Measurements from ENCODE around the gene SOBP.
A peak's percentile ranks its signal among the peaks of the same experiment; 100 is the strongest.

Gene SOBP

DNA sequence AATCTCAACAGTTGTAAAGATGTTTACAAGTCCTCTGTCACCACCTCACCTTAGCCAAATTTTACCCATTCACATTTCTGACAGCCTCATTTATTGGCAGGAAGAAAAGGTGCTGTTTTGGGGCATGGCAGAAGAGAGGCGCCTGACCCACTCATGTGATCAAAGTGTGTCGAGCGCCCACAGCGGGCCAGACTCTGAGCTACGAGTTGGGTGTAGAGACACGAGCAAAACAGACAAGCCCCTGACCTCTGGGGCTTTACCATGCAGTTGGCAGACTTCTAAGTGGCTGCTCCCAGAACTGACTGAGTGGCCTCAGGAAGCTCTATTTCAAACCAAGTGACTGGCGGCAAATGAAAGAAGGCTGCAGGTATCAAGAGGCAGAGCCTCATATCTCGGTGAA lies 167.0 kb downstream of the SOBP start:
- H3K9me3 ChIP-seq (ENCODE audit: insufficient read depth, low read length, severe bottlenecking), result no peaks in the 10 kb centered on the region
- H2AFZ ChIP-seq (ENCODE audit: low read depth, low read length), result no peak overlapping the region
- no peaks in the 10 kb centered on the region for H3K27me3 ChIP-seq (ENCODE audit: insufficient read depth, low read length, poor library complexity)
- H3K36me3 ChIP-seq (ENCODE audit: insufficient read depth, low read length), result no peaks in the 10 kb centered on the region
- no peak for TF ChIP-seq EZH2 (IDR thresholded peaks at IDR 0.05; ENCODE audit: borderline replicate concordance, low read depth, low read length, severe bottlenecking)
- no peak overlapping the region for H3K27ac ChIP-seq (ENCODE audit: low read length)
- no peaks in the 10 kb centered on the region for H3K4me1 ChIP-seq (ENCODE audit: insufficient read depth, low read length)
- H3K4me3 ChIP-seq (ENCODE audit: low read depth in 1 of 2, low read length in 2 of 2), result no peak overlapping the region
- H4K20me1 ChIP-seq (ENCODE audit: insufficient read depth, low read length), result no peaks in the 10 kb centered on the region
- no peak overlapping the region for H3K9ac ChIP-seq (ENCODE audit: low read depth, low read length)
- DNase-seq (no peak), ATAC-seq (ENCODE audit: insufficient read depth, low read depth) (no peak)
- no peak overlapping the region for H3K4me2 ChIP-seq (ENCODE audit: insufficient read depth, low read length)
- no peaks in the 10 kb centered on the region for H3K79me2 ChIP-seq (ENCODE audit: insufficient read depth, low read length)

GRCh38 chr6:107657373-107657754 lies 167.4 kb downstream of the SOBP start:
- no peaks in the 10 kb centered on the region for H4K20me1 ChIP-seq (ENCODE audit: insufficient read depth, low read length)
- ATAC-seq (ENCODE audit: insufficient read depth, low read depth) (no peak), DNase-seq (no peak)
- no peaks in the 10 kb centered on the region for H3K27me3 ChIP-seq (ENCODE audit: insufficient read depth, low read length, poor library complexity)
- H2AFZ ChIP-seq (ENCODE audit: low read depth, low read length), result no peak overlapping the region
- H3K36me3 ChIP-seq (ENCODE audit: insufficient read depth, low read length), result no peaks in the 10 kb centered on the region
- no peaks in the 10 kb centered on the region for H3K79me2 ChIP-seq (ENCODE audit: insufficient read depth, low read length)
- no peaks in the 10 kb centered on the region for H3K9me3 ChIP-seq (ENCODE audit: insufficient read depth, low read length, severe bottlenecking)
- no peak overlapping the region for H3K9ac ChIP-seq (ENCODE audit: low read depth, low read length)
- no peak overlapping the region for H3K4me2 ChIP-seq (ENCODE audit: insufficient read depth, low read length)
- H3K4me1 ChIP-seq (ENCODE audit: insufficient read depth, low read length), result no peaks in the 10 kb centered on the region
- H3K4me3 ChIP-seq (ENCODE audit: low read depth in 1 of 2, low read length in 2 of 2), result no peak overlapping the region
- no peak overlapping the region for H3K27ac ChIP-seq (ENCODE audit: low read length)
- TF ChIP-seq EZH2 (IDR thresholded peaks at IDR 0.05; ENCODE audit: borderline replicate concordance, low read depth, low read length, severe bottlenecking), result no peak
- no peak for TF ChIP-seq CTCF (IDR thresholded peaks at IDR 0.05; ENCODE audit: borderline replicate concordance, extremely low read depth, low read length, poor library complexity, severe bottlenecking)

DNA sequence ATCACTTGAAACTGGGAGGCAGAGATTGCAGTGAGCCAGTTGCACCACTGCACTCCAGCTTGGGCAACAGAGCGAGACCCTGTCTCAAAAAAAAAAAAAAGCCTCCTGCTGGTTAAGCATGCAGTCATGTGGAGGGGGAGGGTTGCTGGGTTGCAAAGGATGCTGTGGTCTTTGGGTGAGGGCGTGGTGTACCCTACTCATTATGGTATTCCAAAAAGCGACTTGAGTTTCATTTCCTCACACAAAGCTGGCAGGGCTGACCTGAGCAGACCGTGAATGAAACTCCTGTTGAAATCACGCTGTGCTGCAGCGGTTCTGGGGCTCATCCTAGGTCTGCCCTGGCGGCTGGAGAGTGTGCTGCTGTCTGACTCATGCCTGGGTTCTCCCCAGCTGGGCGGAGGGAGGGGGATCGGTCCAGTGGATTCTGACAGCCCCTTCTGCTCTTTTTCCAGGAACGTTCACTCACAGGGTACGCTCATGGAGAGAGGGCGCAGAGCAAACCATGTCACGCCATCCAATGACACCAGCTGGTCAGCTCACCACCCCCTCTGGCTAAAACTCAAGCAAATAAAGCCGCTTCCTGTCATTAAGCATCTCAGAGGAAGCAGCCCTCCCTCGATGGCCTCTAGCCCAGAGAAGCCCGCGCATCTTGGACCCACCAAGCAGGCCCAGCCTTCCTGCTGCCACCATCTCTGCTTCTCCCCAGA lies 168.0 kb downstream of the SOBP start:
- H3K4me3 ChIP-seq (ENCODE audit: low read depth in 1 of 2, low read length in 2 of 2), result no peak overlapping the region
- no peaks in the 10 kb centered on the region for H3K9me3 ChIP-seq (ENCODE audit: insufficient read depth, low read length, severe bottlenecking)
- H4K20me1 ChIP-seq (ENCODE audit: insufficient read depth, low read length), result no peaks in the 10 kb centered on the region
- H3K27me3 ChIP-seq (ENCODE audit: insufficient read depth, low read length, poor library complexity), result no peaks in the 10 kb centered on the region
- no peak overlapping the region for H2AFZ ChIP-seq (ENCODE audit: low read depth, low read length)
- ATAC-seq (ENCODE audit: insufficient read depth, low read depth) (peak; percentile 75), DNase-seq (peak; percentile 48)
- no peaks in the 10 kb centered on the region for H3K4me1 ChIP-seq (ENCODE audit: insufficient read depth, low read length)
- H3K27ac ChIP-seq (ENCODE audit: low read length), result no peak overlapping the region
- no peak for TF ChIP-seq CTCF (IDR thresholded peaks at IDR 0.05; ENCODE audit: borderline replicate concordance, extremely low read depth, low read length, poor library complexity, severe bottlenecking)
- TF ChIP-seq EZH2 (IDR thresholded peaks at IDR 0.05; ENCODE audit: borderline replicate concordance, low read depth, low read length, severe bottlenecking), result no peak
- no peak overlapping the region for H3K4me2 ChIP-seq (ENCODE audit: insufficient read depth, low read length)
- no peaks in the 10 kb centered on the region for H3K79me2 ChIP-seq (ENCODE audit: insufficient read depth, low read length)
- no peak overlapping the region for H3K9ac ChIP-seq (ENCODE audit: low read depth, low read length)
- no peaks in the 10 kb centered on the region for H3K36me3 ChIP-seq (ENCODE audit: insufficient read depth, low read length)

GRCh38 chr6:107658920-107659865 lies 169.3 kb downstream of the SOBP start:
- H3K9ac ChIP-seq (ENCODE audit: low read depth, low read length), result no peak overlapping the region
- no peak overlapping the region for H3K4me3 ChIP-seq (ENCODE audit: low read depth in 1 of 2, low read length in 2 of 2)
- DNase-seq (no peak), ATAC-seq (ENCODE audit: insufficient read depth, low read depth) (no peak)
- no peaks in the 10 kb centered on the region for H3K36me3 ChIP-seq (ENCODE audit: insufficient read depth, low read length)
- no peak for TF ChIP-seq CTCF (IDR thresholded peaks at IDR 0.05; ENCODE audit: borderline replicate concordance, extremely low read depth, low read length, poor library complexity, severe bottlenecking)
- H3K27ac ChIP-seq (ENCODE audit: low read length), result no peak overlapping the region
- H3K79me2 ChIP-seq (ENCODE audit: insufficient read depth, low read length), result no peaks in the 10 kb centered on the region
- H3K9me3 ChIP-seq (ENCODE audit: insufficient read depth, low read length, severe bottlenecking), result no peaks in the 10 kb centered on the region
- no peaks in the 10 kb centered on the region for H4K20me1 ChIP-seq (ENCODE audit: insufficient read depth, low read length)
- no peak overlapping the region for H3K4me2 ChIP-seq (ENCODE audit: insufficient read depth, low read length)
- H3K4me1 ChIP-seq (ENCODE audit: insufficient read depth, low read length), result no peaks in the 10 kb centered on the region
- H2AFZ ChIP-seq (ENCODE audit: low read depth, low read length), result no peak overlapping the region
- no peaks in the 10 kb centered on the region for H3K27me3 ChIP-seq (ENCODE audit: insufficient read depth, low read length, poor library complexity)
